MM.1S (cell line): ENCODE results near the gene EGLN2.

Experiments
- EZH2 ChIP-seq: fragments of 300-600 bp; sonication (generic); optimal IDR thresholded peaks from 2 replicates; pipeline ENCODE3; 2017; ENCODE audit warnings: low read depth, mild to moderate bottlenecking, antibody characterized with exemption, low read length, mixed read lengths
- EZH2phosphoT487 ChIP-seq: fragments of 300-600 bp; sonication (generic); IDR thresholded peaks from 2 replicates; pipeline ENCODE4 v1.6.1; 2018; ENCODE audit warnings: antibody characterized with exemption, low read length
- TF ChIP-seq, protein P1 (sequence below): fragments of 300-600 bp; sonication (generic); IDR thresholded peaks from 2 replicates; pipeline ENCODE4 v1.5.1; 2016; ENCODE audit warnings: antibody characterized with exemption, low read length, mixed read lengths

DNA sequence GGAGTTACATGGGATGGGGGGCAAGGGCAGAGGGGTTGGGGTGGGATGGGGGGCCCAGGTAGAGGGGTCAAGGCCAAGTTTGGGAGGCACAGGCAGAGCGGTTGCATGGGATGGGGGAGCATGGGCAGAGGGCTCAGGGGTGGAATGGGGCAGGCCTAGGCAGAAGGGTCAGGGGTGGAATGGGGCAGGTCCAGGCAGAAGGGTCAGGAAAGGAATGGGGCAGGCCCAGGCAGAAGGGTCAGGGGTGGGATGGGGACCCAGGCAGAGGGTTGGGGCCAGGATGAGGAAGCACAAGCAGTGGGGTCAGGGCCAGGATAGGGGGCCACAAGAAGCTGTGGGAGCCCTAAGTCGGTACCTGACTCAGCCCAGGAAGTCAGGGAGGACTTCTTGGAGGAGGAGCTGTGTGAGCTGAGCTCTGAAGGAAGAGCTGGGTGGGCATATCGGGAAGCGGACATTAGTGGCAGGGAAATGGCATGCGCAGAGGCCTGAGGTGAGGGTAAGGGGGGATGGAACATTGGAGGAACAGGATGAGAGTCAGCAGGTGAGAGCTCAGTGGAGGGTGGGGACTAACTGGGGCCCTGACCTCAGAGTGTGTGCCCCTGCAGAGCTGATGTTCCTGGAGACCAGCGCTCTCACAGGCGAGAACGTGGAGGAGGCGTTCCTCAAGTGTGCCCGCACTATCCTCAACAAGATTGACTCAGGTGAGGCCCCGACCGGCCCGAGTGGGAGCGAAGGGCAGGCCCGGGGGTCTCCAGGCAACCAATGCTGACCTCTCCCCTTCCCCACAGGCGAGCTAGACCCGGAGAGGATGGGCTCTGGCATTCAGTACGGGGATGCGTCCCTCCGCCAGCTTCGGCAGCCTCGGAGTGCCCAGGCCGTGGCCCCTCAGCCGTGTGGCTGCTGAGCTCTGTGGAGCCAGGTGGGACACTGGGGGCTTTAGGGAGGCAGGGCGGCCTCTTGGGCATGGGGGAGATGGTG, 12.6 kb upstream of the EGLN2 start:
- TF ChIP-seq, protein P1, sequence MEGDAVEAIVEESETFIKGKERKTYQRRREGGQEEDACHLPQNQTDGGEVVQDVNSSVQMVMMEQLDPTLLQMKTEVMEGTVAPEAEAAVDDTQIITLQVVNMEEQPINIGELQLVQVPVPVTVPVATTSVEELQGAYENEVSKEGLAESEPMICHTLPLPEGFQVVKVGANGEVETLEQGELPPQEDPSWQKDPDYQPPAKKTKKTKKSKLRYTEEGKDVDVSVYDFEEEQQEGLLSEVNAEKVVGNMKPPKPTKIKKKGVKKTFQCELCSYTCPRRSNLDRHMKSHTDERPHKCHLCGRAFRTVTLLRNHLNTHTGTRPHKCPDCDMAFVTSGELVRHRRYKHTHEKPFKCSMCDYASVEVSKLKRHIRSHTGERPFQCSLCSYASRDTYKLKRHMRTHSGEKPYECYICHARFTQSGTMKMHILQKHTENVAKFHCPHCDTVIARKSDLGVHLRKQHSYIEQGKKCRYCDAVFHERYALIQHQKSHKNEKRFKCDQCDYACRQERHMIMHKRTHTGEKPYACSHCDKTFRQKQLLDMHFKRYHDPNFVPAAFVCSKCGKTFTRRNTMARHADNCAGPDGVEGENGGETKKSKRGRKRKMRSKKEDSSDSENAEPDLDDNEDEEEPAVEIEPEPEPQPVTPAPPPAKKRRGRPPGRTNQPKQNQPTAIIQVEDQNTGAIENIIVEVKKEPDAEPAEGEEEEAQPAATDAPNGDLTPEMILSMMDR: no peak
- TF ChIP-seq EZH2 (no peak), EZH2phosphoT487 (no peak)
